ENCODE results near the gene KDM6A. TPM values are rescaled to one million over a fixed set of nuclear protein-coding genes. Genes with fewer than 3 reads are reported as not detected.

KDM6A gene
- polyA plus RNA-seq, 4 donors: 9.5 to 31.0 (median 14.4) TPM

DNA sequence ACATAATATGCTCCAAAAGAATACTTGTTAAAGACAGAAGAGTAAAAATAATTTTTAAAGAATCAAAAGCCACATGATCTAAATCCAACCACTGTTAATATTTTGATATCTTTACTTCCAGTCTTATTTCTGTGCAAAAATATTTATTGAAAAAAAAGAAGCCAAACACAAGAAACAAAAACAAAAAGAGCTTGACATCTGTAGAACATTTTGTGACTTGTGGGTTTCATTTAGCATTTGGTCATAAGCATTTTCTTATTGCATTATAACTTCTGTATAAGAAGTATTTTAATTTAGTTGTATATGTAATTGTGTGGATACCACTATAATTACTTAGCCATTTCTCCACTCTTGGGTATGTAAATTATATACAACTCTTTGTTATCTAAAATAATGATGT lies 264.5 kb downstream of the KDM6A start:
- Histone ChIP-seq H3K27me3 (ENCODE audit: control insufficient read depth in 3 of 3, insufficient read depth in 3 of 3, low read length in 3 of 3) (no peaks in the 10 kb centered on the region), H3K27ac (ENCODE audit: low read depth in 1 of 3, low read length in 2 of 3) (no peak overlapping the region), H3K4me3 (ENCODE audit: low read depth in 1 of 3, low read length in 3 of 3) (no peak overlapping the region), H3K36me3 (ENCODE audit: control insufficient read depth in 3 of 3, insufficient read depth in 2 of 3, low read depth in 1 of 3, low read length in 3 of 3) (no peaks in the 10 kb centered on the region), H3K4me1 (ENCODE audit: control insufficient read depth in 3 of 3, insufficient read depth in 2 of 3, low read depth in 1 of 3, low read length in 2 of 3) (no peaks in the 10 kb centered on the region), H3K9me3 (ENCODE audit: control insufficient read depth in 2 of 2, insufficient read depth in 1 of 2, low read depth in 1 of 2, low read length in 1 of 2) (no peaks in the 10 kb centered on the region)
- no peak for DNase-seq
- no peak for FAIRE-seq

DNA sequence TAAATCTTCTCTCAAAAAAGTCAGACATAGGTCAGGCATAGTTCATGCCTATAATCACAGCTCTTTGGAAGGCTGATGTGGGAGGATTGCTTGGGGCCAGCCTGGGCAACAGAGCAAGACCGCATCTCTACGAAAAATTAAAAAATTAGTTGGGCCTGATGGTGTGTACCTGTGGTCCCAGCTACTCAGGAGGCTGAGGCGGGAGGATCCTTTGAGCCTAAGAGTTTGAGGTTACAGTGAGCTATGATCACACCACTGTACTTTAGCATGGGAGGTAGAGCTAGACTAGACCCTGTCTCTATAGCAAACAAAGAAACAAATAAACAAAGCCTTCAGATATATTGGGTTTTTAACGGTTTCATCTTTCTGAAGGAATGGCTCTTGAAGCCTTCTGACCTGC lies 265.5 kb downstream of the KDM6A start:
- DNase-seq (no peak), FAIRE-seq (no peak)
- H3K27ac ChIP-seq (ENCODE audit: low read depth in 1 of 3, low read length in 2 of 3): no peak overlapping the region
- H3K9me3 ChIP-seq (ENCODE audit: control insufficient read depth in 2 of 2, insufficient read depth in 1 of 2, low read depth in 1 of 2, low read length in 1 of 2): no peaks in the 10 kb centered on the region
- WGBS, 3 donors: 87 to 96% (median 93%) methylated on average over 4 of the region's 4 CpGs
- no peaks in the 10 kb centered on the region for H3K4me1 ChIP-seq (ENCODE audit: control insufficient read depth in 3 of 3, insufficient read depth in 2 of 3, low read depth in 1 of 3, low read length in 2 of 3)
- no peaks in the 10 kb centered on the region for H3K27me3 ChIP-seq (ENCODE audit: control insufficient read depth in 3 of 3, insufficient read depth in 3 of 3, low read length in 3 of 3)
- H3K4me3 ChIP-seq (ENCODE audit: low read depth in 1 of 3, low read length in 3 of 3): no peak overlapping the region
- H3K36me3 ChIP-seq (ENCODE audit: control insufficient read depth in 3 of 3, insufficient read depth in 2 of 3, low read depth in 1 of 3, low read length in 3 of 3): no peaks in the 10 kb centered on the region

DNA sequence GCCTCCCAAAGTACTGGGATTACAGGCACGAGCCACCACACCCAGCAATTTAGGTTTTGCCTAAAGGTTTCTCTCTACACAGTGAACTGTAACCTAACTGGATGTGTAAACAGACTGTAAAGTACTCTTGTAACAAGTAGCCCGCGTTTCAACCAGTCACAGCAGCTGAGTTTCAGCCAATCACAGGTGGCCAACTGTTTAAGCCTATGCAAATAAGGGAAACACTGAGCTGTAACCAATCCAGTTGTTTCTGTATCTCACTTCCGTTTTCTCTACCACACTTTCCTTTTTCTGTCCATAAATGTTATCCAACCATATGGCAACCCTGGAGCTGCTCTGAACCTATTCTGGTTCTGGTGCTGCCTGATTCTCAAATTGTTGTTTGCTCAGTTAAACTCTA lies 267.8 kb downstream of the KDM6A start:
- H3K27me3 ChIP-seq (ENCODE audit: control insufficient read depth in 3 of 3, insufficient read depth in 3 of 3, low read length in 3 of 3): no peaks in the 10 kb centered on the region
- H3K36me3 ChIP-seq (ENCODE audit: control insufficient read depth in 3 of 3, insufficient read depth in 2 of 3, low read depth in 1 of 3, low read length in 3 of 3): no peaks in the 10 kb centered on the region
- DNase-seq: no peak
- no peak overlapping the region for H3K27ac ChIP-seq (ENCODE audit: low read depth in 1 of 3, low read length in 2 of 3)
- H3K4me3 ChIP-seq (ENCODE audit: low read depth in 1 of 3, low read length in 3 of 3): no peak overlapping the region
- no peaks in the 10 kb centered on the region for H3K4me1 ChIP-seq (ENCODE audit: control insufficient read depth in 3 of 3, insufficient read depth in 2 of 3, low read depth in 1 of 3, low read length in 2 of 3)
- no peaks in the 10 kb centered on the region for H3K9me3 ChIP-seq (ENCODE audit: control insufficient read depth in 2 of 2, insufficient read depth in 1 of 2, low read depth in 1 of 2, low read length in 1 of 2)
- no peak for FAIRE-seq
- WGBS, 3 donors: 57 to 77% (median 66%) methylated on average over 4 of the region's 4 CpGs

DNA sequence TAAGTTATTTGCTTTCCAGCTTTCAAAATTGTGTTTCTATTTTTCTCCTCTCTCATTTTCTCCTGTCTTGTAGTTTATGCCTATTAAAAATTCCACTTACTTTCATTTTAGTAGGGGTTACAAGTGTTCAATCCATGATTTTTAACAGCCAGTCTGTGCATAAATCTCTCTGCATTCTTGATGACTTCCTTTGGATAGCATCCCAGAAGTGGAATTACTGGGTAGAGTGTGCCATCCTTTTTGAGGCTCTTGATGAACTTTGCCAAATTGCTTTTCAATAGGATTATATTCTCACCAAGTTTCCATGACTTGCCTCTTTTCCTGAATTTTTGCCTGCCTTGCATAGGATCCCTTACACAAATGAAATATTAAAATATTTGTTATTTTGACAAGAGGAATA lies 269.2 kb downstream of the KDM6A start:
- Histone ChIP-seq H3K36me3 (ENCODE audit: control insufficient read depth in 3 of 3, insufficient read depth in 2 of 3, low read depth in 1 of 3, low read length in 3 of 3) (no peaks in the 10 kb centered on the region), H3K4me3 (ENCODE audit: low read depth in 1 of 3, low read length in 3 of 3) (no peak overlapping the region), H3K27me3 (ENCODE audit: control insufficient read depth in 3 of 3, insufficient read depth in 3 of 3, low read length in 3 of 3) (no peaks in the 10 kb centered on the region), H3K4me1 (ENCODE audit: control insufficient read depth in 3 of 3, insufficient read depth in 2 of 3, low read depth in 1 of 3, low read length in 2 of 3) (no peaks in the 10 kb centered on the region), H3K27ac (ENCODE audit: low read depth in 1 of 3, low read length in 2 of 3) (no peak overlapping the region), H3K9me3 (ENCODE audit: control insufficient read depth in 2 of 2, insufficient read depth in 1 of 2, low read depth in 1 of 2, low read length in 1 of 2) (no peaks in the 10 kb centered on the region)
- FAIRE-seq (no peak), DNase-seq (no peak)

DNA sequence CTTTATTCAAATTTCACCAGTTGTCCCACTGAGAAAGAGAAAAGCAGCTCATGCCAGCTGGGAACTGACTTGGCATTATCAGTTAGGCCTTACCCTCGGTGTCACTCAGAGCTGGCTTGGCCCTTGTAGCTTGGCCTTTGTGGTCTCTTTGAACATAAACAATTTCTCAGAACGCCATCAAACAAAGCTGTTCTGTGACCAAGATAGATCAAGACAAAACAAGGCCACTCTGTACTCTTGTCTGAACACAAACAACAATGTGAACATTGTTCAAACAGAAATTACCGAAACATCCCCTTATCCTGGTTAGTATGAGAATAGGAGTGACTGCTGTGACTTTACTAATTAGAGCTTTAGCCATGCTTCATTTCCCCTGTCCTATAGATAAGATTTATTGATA lies 270.5 kb downstream of the KDM6A start:
- 54 to 68% (median 57%) methylated on average over 3 of the region's 3 CpGs for WGBS, 3 donors
- no peak overlapping the region for H3K4me3 ChIP-seq (ENCODE audit: low read depth in 1 of 3, low read length in 3 of 3)
- H3K9me3 ChIP-seq (ENCODE audit: control insufficient read depth in 2 of 2, insufficient read depth in 1 of 2, low read depth in 1 of 2, low read length in 1 of 2): no peaks in the 10 kb centered on the region
- no peaks in the 10 kb centered on the region for H3K4me1 ChIP-seq (ENCODE audit: control insufficient read depth in 3 of 3, insufficient read depth in 2 of 3, low read depth in 1 of 3, low read length in 2 of 3)
- DNase-seq: no peak
- H3K27me3 ChIP-seq (ENCODE audit: control insufficient read depth in 3 of 3, insufficient read depth in 3 of 3, low read length in 3 of 3): no peaks in the 10 kb centered on the region
- no peaks in the 10 kb centered on the region for H3K36me3 ChIP-seq (ENCODE audit: control insufficient read depth in 3 of 3, insufficient read depth in 2 of 3, low read depth in 1 of 3, low read length in 3 of 3)
- no peak for FAIRE-seq
- no peak overlapping the region for H3K27ac ChIP-seq (ENCODE audit: low read depth in 1 of 3, low read length in 2 of 3)

DNA sequence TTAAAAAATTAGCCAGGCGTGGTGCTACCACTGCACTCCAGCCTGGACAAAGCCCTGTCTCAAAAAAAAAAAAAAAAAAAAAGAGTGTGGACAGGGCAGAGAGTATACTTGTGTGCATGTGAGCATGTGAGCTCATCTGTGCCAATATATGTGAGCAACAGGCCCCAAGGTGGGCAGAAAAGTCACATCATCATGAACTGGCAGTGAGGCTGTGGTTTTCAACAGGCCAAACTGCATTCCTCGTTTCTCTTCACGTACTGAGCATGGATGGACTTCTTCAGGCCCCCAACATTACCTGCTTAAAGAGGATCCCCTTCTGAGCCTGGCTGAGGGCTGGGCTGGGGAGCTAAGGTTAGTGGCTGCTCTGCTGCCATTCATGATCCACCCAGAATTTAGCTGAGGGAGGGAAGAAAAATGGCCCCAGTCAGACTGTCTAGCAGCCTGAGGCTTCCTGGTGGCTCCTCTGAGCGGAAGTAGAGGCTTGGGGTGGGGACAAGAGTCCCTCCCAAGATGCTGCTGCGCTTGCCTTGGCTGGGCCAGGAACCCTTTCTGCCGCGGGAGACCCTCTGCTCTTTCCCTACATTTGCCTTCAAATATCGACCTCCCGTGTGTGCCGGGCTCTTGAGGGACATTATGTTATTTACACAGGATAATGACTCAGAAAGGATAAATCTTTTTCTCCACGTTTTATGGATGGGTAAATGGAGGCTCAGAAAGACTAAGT lies 272.7 kb downstream of the KDM6A start:
- H3K9me3 ChIP-seq (ENCODE audit: control insufficient read depth in 2 of 2, insufficient read depth in 1 of 2, low read depth in 1 of 2, low read length in 1 of 2): no peaks in the 10 kb centered on the region
- H3K4me3 ChIP-seq (ENCODE audit: low read depth in 1 of 3, low read length in 3 of 3): no peak overlapping the region
- no peak for DNase-seq
- H3K36me3 ChIP-seq (ENCODE audit: control insufficient read depth in 3 of 3, insufficient read depth in 2 of 3, low read depth in 1 of 3, low read length in 3 of 3): no peaks in the 10 kb centered on the region
- no peak overlapping the region for H3K27ac ChIP-seq (ENCODE audit: low read depth in 1 of 3, low read length in 2 of 3)
- FAIRE-seq: no peak
- no peaks in the 10 kb centered on the region for H3K27me3 ChIP-seq (ENCODE audit: control insufficient read depth in 3 of 3, insufficient read depth in 3 of 3, low read length in 3 of 3)
- WGBS, 3 donors: 80 to 85% (median 85%) methylated on average over 11 of the region's 11 CpGs
- H3K4me1 ChIP-seq (ENCODE audit: control insufficient read depth in 3 of 3, insufficient read depth in 2 of 3, low read depth in 1 of 3, low read length in 2 of 3): no peaks in the 10 kb centered on the region

DNA sequence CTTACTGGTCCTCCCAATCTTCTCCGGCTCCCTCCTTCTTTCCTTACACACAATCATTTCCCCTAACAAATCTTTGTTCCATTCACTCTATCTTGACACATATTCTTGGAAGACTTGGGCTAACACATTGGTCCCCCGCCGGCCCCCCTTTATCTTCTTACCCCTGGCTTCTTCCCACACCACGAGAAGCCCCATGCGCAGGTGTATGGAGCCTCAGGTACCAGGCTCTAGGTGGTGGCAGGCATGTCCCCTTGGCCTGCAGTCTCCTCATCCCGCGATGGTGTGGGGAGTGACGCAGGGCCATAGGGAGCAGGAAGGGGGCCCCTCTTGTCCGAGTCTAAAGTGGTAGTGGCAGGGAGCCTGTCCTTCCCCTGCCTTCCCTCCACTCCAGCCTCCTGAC lies 277.8 kb downstream of the KDM6A start:
- DNase-seq: no peak
- H3K27ac ChIP-seq (ENCODE audit: low read depth in 1 of 3, low read length in 2 of 3): no peak overlapping the region
- no peak for FAIRE-seq
- no peaks in the 10 kb centered on the region for H3K4me1 ChIP-seq (ENCODE audit: control insufficient read depth in 3 of 3, insufficient read depth in 2 of 3, low read depth in 1 of 3, low read length in 2 of 3)
- no peaks in the 10 kb centered on the region for H3K27me3 ChIP-seq (ENCODE audit: control insufficient read depth in 3 of 3, insufficient read depth in 3 of 3, low read length in 3 of 3)
- 88 to 98% (median 94%) methylated on average over 9 of the region's 9 CpGs for WGBS, 3 donors
- no peaks in the 10 kb centered on the region for H3K9me3 ChIP-seq (ENCODE audit: control insufficient read depth in 2 of 2, insufficient read depth in 1 of 2, low read depth in 1 of 2, low read length in 1 of 2)
- H3K4me3 ChIP-seq (ENCODE audit: low read depth in 1 of 3, low read length in 3 of 3): no peak overlapping the region
- no peaks in the 10 kb centered on the region for H3K36me3 ChIP-seq (ENCODE audit: control insufficient read depth in 3 of 3, insufficient read depth in 2 of 3, low read depth in 1 of 3, low read length in 3 of 3)

DNA sequence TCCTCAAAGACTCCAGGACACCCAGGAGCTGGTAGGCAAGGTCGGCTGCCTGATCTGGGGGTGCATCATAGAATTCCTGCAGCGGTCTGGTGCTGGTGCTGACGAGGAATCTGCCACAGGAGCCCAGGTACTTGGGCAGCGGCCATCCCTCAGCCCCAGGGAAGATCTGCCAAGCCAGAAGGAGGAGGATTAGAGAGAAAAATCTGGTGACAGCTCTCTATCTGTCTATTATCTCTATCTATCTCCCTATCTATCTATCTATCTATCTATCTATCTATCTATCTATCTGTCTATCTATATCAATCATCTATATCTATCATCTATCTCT lies 281.0 kb downstream of the KDM6A start:
- H3K27ac ChIP-seq (ENCODE audit: low read depth in 1 of 3, low read length in 2 of 3): no peak overlapping the region
- H3K9me3 ChIP-seq (ENCODE audit: control insufficient read depth in 2 of 2, insufficient read depth in 1 of 2, low read depth in 1 of 2, low read length in 1 of 2): no peaks in the 10 kb centered on the region
- no peak overlapping the region for H3K4me3 ChIP-seq (ENCODE audit: low read depth in 1 of 3, low read length in 3 of 3)
- H3K36me3 ChIP-seq (ENCODE audit: control insufficient read depth in 3 of 3, insufficient read depth in 2 of 3, low read depth in 1 of 3, low read length in 3 of 3): no peaks in the 10 kb centered on the region
- no peak for FAIRE-seq
- DNase-seq: no peak
- H3K4me1 ChIP-seq (ENCODE audit: control insufficient read depth in 3 of 3, insufficient read depth in 2 of 3, low read depth in 1 of 3, low read length in 2 of 3): no peaks in the 10 kb centered on the region
- no peaks in the 10 kb centered on the region for H3K27me3 ChIP-seq (ENCODE audit: control insufficient read depth in 3 of 3, insufficient read depth in 3 of 3, low read length in 3 of 3)
- WGBS, 3 donors: 71 to 94% (median 73%) methylated on average over 2 to 4 of the region's 4 CpGs

DNA sequence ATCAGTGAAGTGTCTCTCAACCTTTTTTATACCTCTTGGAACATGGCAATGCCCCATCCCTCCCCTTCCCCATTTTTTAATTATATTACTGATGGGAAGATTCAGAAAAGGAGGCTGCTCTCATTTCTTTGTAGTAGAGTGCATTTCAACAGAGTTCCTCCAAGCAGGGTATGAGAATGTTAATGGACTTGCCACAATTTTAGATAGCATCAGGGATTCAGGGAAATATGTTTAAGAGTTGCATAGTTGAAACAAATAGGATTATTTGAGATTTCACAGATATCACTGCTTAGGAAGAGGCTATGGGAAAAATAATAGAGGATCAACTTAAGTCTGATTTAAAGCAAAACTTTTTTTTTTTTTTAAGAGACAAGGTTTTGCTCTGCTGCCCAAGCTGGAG lies 281.5 kb downstream of the KDM6A start:
- Histone ChIP-seq H3K9me3 (ENCODE audit: control insufficient read depth in 2 of 2, insufficient read depth in 1 of 2, low read depth in 1 of 2, low read length in 1 of 2) (no peaks in the 10 kb centered on the region), H3K27me3 (ENCODE audit: control insufficient read depth in 3 of 3, insufficient read depth in 3 of 3, low read length in 3 of 3) (no peaks in the 10 kb centered on the region), H3K4me1 (ENCODE audit: control insufficient read depth in 3 of 3, insufficient read depth in 2 of 3, low read depth in 1 of 3, low read length in 2 of 3) (no peaks in the 10 kb centered on the region), H3K27ac (ENCODE audit: low read depth in 1 of 3, low read length in 2 of 3) (no peak overlapping the region), H3K36me3 (ENCODE audit: control insufficient read depth in 3 of 3, insufficient read depth in 2 of 3, low read depth in 1 of 3, low read length in 3 of 3) (no peaks in the 10 kb centered on the region), H3K4me3 (ENCODE audit: low read depth in 1 of 3, low read length in 3 of 3) (no peak overlapping the region)
- FAIRE-seq (no peak), DNase-seq (no peak)
